H1 (cell line): ENCODE data around the gene SLC2A8. TPM values are rescaled to one million over a fixed set of nuclear protein-coding genes. Genes with fewer than 3 reads are reported as not detected.

Experiments used
- ASH2L ChIP-seq: fragments of 200-600, 300-600 bp; sonication (generic); IDR thresholded peaks from one replicate; pipeline ENCODE4 v1.7.1; 2017; ENCODE audit warnings: low read length
- ATF2 ChIP-seq: IDR thresholded peaks from 2 replicates; pipeline ENCODE4 v1.6.1; 2012; ENCODE audit warnings: low read length, inconsistent platforms
- ATF3 ChIP-seq: IDR thresholded peaks from 2 replicates; pipeline ENCODE4 v1.6.1; 2011; ENCODE audit warnings: low read depth, mild to moderate bottlenecking, low read length; ENCODE audit not compliant: insufficient read depth
- CBX5 ChIP-seq: fragments of 300-800, 300-1000 bp; sonication (generic); IDR thresholded peaks from 2 replicates; pipeline ENCODE4 v1.7.1; 2016; ENCODE audit warnings: antibody characterized with exemption, low read length, low read depth
- CHD1 ChIP-seq: IDR thresholded peaks from 2 replicates; pipeline ENCODE4 v1.6.1; 2012; ENCODE audit warnings: low read depth, low read length, improper control_type of control experiment
- E2F6 ChIP-seq: IDR thresholded peaks from 2 replicates; pipeline ENCODE4 v1.6.1; 2012; ENCODE audit warnings: inconsistent platforms
- FOSL1 ChIP-seq: IDR thresholded peaks from 2 replicates; pipeline ENCODE4 v1.6.1; 2011; ENCODE audit warnings: mild to moderate bottlenecking, low read depth, low read length, moderate library complexity; ENCODE audit not compliant: insufficient read depth
- HDAC6 ChIP-seq: IDR thresholded peaks from one replicate; pipeline ENCODE4 v1.7.1; 2012; ENCODE audit warnings: low read depth, mild to moderate bottlenecking, inconsistent platforms, low read length, moderate library complexity
- JUND ChIP-seq: IDR thresholded peaks from 2 replicates; pipeline ENCODE4 v1.6.1; 2011; ENCODE audit warnings: mild to moderate bottlenecking, improper control_type of control experiment, low read length
- MAX ChIP-seq: IDR thresholded peaks from 2 replicates; pipeline ENCODE4 v1.6.1; 2012; ENCODE audit warnings: inconsistent platforms
- NANOG ChIP-seq: IDR thresholded peaks from 2 replicates; pipeline ENCODE4 v1.6.1; 2011; ENCODE audit warnings: low read length, low read depth, mild to moderate bottlenecking, inconsistent platforms; ENCODE audit not compliant: insufficient read depth, poor library complexity, severe bottlenecking
- RBBP5 ChIP-seq: IDR thresholded peaks from 2 replicates; pipeline ENCODE4 v1.7.1; 2012; ENCODE audit warnings: low read depth, mild to moderate bottlenecking, inconsistent platforms, low read length, moderate library complexity, borderline replicate concordance
- RFX5 ChIP-seq: IDR thresholded peaks from 2 replicates; pipeline ENCODE4 v1.6.1; 2011; ENCODE audit warnings: low read depth, low read length, improper control_type of control experiment, borderline replicate concordance
- RNF2 ChIP-seq: fragments of 200-900, 300-1000 bp; sonication (generic); IDR thresholded peaks from 2 replicates; pipeline ENCODE4 v1.7.1; 2016; ENCODE audit warnings: borderline replicate concordance, low read depth, mild to moderate bottlenecking, antibody characterized with exemption, low read length; ENCODE audit not compliant: poor library complexity, severe bottlenecking; ENCODE audit errors: missing control alignments
- SIRT6 ChIP-seq: IDR thresholded peaks from one replicate; pipeline ENCODE4 v1.7.1; 2012; ENCODE audit warnings: low read length, inconsistent platforms
- SP1 ChIP-seq: IDR thresholded peaks from 2 replicates; pipeline ENCODE4 v1.6.1; 2011; ENCODE audit warnings: low read depth, low read length
- SP4 ChIP-seq: IDR thresholded peaks from 2 replicates; pipeline ENCODE4 v1.6.1; 2012; ENCODE audit warnings: low read length, inconsistent platforms
- TBP ChIP-seq: IDR thresholded peaks from 2 replicates; pipeline ENCODE4 v1.6.1; 2011; ENCODE audit warnings: low read depth, low read length, improper control_type of control experiment
- USF2 ChIP-seq: IDR thresholded peaks from 2 replicates; pipeline ENCODE4 v1.6.1; 2011; ENCODE audit warnings: low read length, improper control_type of control experiment
- polyA plus RNA-seq, 7 experiments: library from polyadenylated mRNA; depleted of rRNA in 3 of 7; stranded (reverse) in 5 of 7; unstranded in 2 of 7; fragments of >200 nt in 5 of 7; fragments of 200-250 nt in 2 of 7; gene quantifications; 1 replicate in 5 of 7; 2 replicates in 1 of 7; 4 replicates in 1 of 7; pipeline versions ENCODE4 v1.2.1 to v1.2.3, GENCODE V29; 2011 to 2013; ENCODE audit warnings: missing spikeins in 2 of 7, mixed read lengths in 2 of 7
- total RNA-seq: library from RNA; stranded (reverse); fragmentation: NEBNext Ultra II Directional; extraction: Animal tissue kit (Norgen Biotek cat#: 25700); gene quantifications from 2 replicates; pipeline ENCODE4 v1.2.1, GENCODE V29; 2021

Gene SLC2A8
- total and polyA plus RNA-seq, 2 of the 8 experiments (the other 6 are each of a cell fraction or from before 2014, with no cell fraction given) = 24.6 to 36.4 TPM

- TF ChIP-seq CBX5 (no peak), USF2 (no peak), RNF2 (no peak), RBBP5 (no peak), ATF2 (peak; percentile 98), RFX5 (no peak), HDAC6 (no peak), MAX (peak; percentile 74), TBP (peak; percentile 99), SP1 (peak; percentile 68; the same call in 1 of the 2 replicates), NANOG (no peak), FOSL1 (no peak), E2F6 (peak; percentile 43; the same call in 1 of the 2 replicates), ATF3 (no peak), JUND (0 out of 2 replicates have a peak, but pooled peaks have one; percentile 11), ASH2L (peak; percentile 45), CHD1 (no peak; the same call in 1 of the 2 replicates), SIRT6 (no peak), SP4 (peak; percentile 82; the same call in 1 of the 2 replicates)
Observed at GRCh38 chr9:127450830-127451607, 54.0 kb downstream of the SLC2A8 start, which contains the start of the genes LRSAM1 and RPL12 (continued).
